ENCODE results near the gene HHAT.

The HHAT gene

GRCh38 chr1:210633140-210633539 lies 304.4 kb downstream of the HHAT start:
- TF ChIP-seq CTCF (conservative IDR thresholded peaks at IDR 0.05) (no peak), ZFX (IDR thresholded peaks at IDR 0.05) (no peak)
- no peak overlapping the region for H3K27ac ChIP-seq

- TF ChIP-seq CTCF (conservative IDR thresholded peaks at IDR 0.05), result no peak
- no peak for TF ChIP-seq ZFX (IDR thresholded peaks at IDR 0.05)
- H3K27ac ChIP-seq, result no peak overlapping the region
Measured at GRCh38 chr1:210633636-210634035, 304.9 kb downstream of the HHAT start.

- TF ChIP-seq ZFX (IDR thresholded peaks at IDR 0.05) (no peak), CTCF (conservative IDR thresholded peaks at IDR 0.05) (no peak)
Measured at GRCh38 chr1:210635108-210635507, 306.4 kb downstream of the HHAT start.

GRCh38 chr1:210641582-210641981 lies 312.9 kb downstream of the HHAT start:
- TF ChIP-seq ZFX (IDR thresholded peaks at IDR 0.05), result no peak
- TF ChIP-seq CTCF (conservative IDR thresholded peaks at IDR 0.05), result no peak
- H3K27ac ChIP-seq, result no peak overlapping the region

More at GRCh38 chr1:210635108-210635507, 306.4 kb downstream of the HHAT start:
- no peak overlapping the region for H3K27ac ChIP-seq

- no peak for TF ChIP-seq CTCF (conservative IDR thresholded peaks at IDR 0.05)
- TF ChIP-seq ZFX (IDR thresholded peaks at IDR 0.05), result no peak
- H3K27ac ChIP-seq, result no peak overlapping the region
Measured at GRCh38 chr1:210645582-210646257, 317.0 kb downstream of the HHAT start.

GRCh38 chr1:210646258-210646616 lies 317.5 kb downstream of the HHAT start:
- H3K27ac ChIP-seq, result no peak overlapping the region
- TF ChIP-seq CTCF (conservative IDR thresholded peaks at IDR 0.05) (no peak), ZFX (IDR thresholded peaks at IDR 0.05) (no peak)

- H3K27ac ChIP-seq, result no peak overlapping the region
- TF ChIP-seq ZFX (IDR thresholded peaks at IDR 0.05) (no peak), CTCF (conservative IDR thresholded peaks at IDR 0.05) (no peak)
Measured at GRCh38 chr1:210647406-210648333, 319.0 kb downstream of the HHAT start.
